ENCODE data around the gene IL15. TPM values are rescaled to one million over a fixed set of nuclear protein-coding genes. Genes with fewer than 3 reads are reported as not detected.

Gene IL15
- total RNA-seq, 1 donor from 2014 or later: 2.2 TPM

DNA sequence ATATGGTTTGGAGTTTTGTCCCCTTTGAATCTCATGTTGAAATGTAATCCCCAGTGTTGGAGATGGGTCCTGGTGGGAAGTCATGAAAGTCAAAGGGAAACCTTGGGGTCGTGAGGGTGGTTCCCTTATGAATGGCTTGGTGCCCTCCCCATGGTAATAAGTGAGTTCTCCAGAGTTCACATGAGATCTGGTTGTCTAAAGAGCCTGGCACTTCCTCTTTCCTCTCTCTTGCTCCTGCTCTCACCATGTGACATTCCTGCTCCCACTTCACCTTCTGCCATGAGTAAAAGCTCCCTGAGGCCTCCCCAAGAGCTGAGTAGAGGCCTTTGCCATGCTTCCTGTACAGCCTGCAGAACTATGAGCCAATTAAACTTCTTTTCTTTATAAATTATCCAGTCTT, 5.5 kb upstream of the IL15 start:
- intact Hi-C loops (cut with micrococcal nuclease): no loop called here
- H3K27ac ChIP-seq (replicated peaks): no peak overlapping the region
- no peaks in the 10 kb centered on the region for H3K27me3 ChIP-seq (ENCODE audit: low read depth)
- DNase-seq: no peak
- H3K9me3 ChIP-seq (replicated peaks): no peaks in the 10 kb centered on the region
- H3K4me1 ChIP-seq: peaks cover 4% of the 10 kb centered on the region
- H3K36me3 ChIP-seq: no peaks in the 10 kb centered on the region
- no peak overlapping the region for H3K4me3 ChIP-seq
- TF ChIP-seq, protein P1, sequence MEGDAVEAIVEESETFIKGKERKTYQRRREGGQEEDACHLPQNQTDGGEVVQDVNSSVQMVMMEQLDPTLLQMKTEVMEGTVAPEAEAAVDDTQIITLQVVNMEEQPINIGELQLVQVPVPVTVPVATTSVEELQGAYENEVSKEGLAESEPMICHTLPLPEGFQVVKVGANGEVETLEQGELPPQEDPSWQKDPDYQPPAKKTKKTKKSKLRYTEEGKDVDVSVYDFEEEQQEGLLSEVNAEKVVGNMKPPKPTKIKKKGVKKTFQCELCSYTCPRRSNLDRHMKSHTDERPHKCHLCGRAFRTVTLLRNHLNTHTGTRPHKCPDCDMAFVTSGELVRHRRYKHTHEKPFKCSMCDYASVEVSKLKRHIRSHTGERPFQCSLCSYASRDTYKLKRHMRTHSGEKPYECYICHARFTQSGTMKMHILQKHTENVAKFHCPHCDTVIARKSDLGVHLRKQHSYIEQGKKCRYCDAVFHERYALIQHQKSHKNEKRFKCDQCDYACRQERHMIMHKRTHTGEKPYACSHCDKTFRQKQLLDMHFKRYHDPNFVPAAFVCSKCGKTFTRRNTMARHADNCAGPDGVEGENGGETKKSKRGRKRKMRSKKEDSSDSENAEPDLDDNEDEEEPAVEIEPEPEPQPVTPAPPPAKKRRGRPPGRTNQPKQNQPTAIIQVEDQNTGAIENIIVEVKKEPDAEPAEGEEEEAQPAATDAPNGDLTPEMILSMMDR (IDR thresholded peaks at IDR 0.05; ENCODE audit: borderline replicate concordance): no peak

DNA sequence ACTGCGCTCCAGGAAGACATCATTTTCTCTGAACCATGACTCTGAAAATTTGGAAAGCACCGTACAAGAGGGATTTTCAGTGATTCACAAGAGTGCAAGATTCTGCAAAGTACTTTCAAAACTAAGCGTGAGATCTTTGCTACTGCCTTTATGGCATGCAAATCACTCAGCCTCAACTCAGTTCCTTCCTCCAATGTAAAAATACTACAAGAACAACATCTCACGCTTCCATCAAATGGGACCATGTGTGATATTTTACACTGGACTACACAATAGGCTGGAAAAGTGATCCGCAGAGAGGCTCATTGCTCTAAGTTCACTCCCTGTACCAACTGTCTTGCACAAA, 674 bp upstream of the IL15 start:
- H3K36me3 ChIP-seq: no peaks in the 10 kb centered on the region
- H3K9me3 ChIP-seq (replicated peaks): no peaks in the 10 kb centered on the region
- H3K4me3 ChIP-seq: peak overlapping the region; percentile 85
- H3K27me3 ChIP-seq (ENCODE audit: low read depth): no peaks in the 10 kb centered on the region
- TF ChIP-seq, protein P1 (IDR thresholded peaks at IDR 0.05; ENCODE audit: borderline replicate concordance): no peak
- DNase-seq: no peak
- peaks cover 34% of the 10 kb centered on the region for H3K4me1 ChIP-seq
- intact Hi-C loops (cut with micrococcal nuclease): no loop called here
- H3K27ac ChIP-seq (replicated peaks): peak overlapping the region; percentile 86

DNA sequence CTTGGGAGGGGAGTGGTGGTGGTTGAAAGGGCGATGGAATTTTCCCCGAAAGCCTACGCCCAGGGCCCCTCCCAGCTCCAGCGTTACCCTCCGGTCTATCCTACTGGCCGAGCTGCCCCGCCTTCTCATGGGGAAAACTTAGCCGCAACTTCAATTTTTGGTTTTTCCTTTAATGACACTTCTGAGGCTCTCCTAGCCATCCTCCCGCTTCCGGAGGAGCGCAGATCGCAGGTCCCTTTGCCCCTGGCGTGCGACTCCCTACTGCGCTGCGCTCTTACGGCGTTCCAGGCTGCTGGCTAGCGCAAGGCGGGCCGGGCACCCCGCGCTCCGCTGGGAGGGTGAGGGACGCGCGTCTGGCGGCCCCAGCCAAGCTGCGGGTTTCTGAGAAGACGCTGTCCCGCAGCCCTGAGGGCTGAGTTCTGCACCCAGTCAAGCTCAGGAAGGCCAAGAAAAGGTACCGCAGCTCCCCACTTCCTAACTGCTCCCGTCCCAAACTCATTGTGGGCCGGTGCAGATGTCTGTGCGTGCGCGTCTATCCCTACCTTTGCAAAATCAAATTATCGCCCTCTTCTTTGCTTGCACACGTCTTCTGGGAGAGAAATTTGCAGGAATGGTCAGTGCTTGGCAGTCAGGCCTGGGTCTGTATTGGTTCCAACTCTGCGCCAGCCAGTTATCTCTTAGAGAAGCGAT, 533 bp downstream of the IL15 start:
- intact Hi-C loops (cut with micrococcal nuclease): no loop called here
- H3K9me3 ChIP-seq (replicated peaks): no peaks in the 10 kb centered on the region
- TF ChIP-seq, protein P1 (IDR thresholded peaks at IDR 0.05; ENCODE audit: borderline replicate concordance): no peak
- peak overlapping the region; percentile 86 for H3K27ac ChIP-seq (replicated peaks)
- peak overlapping the region; percentile 85 for H3K4me3 ChIP-seq
- H3K4me1 ChIP-seq: peaks cover 34% of the 10 kb centered on the region
- DNase-seq: peak; percentile 26
- no peaks in the 10 kb centered on the region for H3K36me3 ChIP-seq
- H3K27me3 ChIP-seq (ENCODE audit: low read depth): no peaks in the 10 kb centered on the region

DNA sequence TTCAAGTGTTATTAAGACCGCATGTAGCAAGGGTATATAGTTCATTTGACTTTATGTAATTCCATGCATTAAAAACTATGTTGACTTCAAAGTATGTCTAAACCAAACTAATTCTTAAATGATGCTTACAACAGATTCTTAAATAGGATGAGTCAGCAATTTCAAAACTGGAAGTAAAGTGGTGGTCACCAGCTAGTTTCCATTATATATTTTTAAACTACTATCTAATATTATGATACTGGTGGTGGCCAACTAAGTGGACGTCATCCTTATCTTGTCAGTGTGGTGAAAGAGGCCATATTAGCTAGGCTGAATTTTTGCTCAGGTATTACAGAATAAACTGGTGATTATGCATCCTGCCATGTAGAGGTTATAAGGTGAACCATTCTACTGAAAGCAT, 1.2 kb downstream of the IL15 start:
- Histone ChIP-seq H3K9me3 (replicated peaks) (no peaks in the 10 kb centered on the region), H3K36me3 (no peaks in the 10 kb centered on the region), H3K27ac (replicated peaks) (peak overlapping the region; percentile 86), H3K4me1 (peaks cover 34% of the 10 kb centered on the region), H3K27me3 (ENCODE audit: low read depth) (no peaks in the 10 kb centered on the region), H3K4me3 (peak overlapping the region; percentile 85)
- TF ChIP-seq, protein P1 (IDR thresholded peaks at IDR 0.05; ENCODE audit: borderline replicate concordance): no peak
- DNase-seq: no peak
- intact Hi-C loops (cut with micrococcal nuclease): no loop called here

DNA sequence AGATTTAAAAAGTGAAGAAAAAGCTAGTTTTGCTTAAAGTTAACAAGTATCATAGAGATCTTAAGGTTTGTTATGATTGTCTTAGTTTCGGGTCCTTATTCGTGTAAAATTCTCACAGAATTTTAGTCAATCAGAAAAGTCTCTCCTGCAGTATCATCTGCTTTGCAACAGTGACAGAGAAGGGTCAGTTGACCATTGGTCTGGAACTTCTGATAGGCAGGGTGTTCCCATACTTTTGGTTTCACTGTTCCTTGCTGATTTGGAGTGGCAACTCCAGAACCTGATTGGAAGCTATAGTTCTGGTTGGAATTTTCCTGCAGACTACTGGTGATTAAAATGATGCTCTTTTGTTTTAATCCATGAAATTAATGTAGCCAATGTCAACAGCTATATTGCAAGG, 1.8 kb downstream of the IL15 start:
- no peak overlapping the region for H3K27ac ChIP-seq (replicated peaks)
- no peaks in the 10 kb centered on the region for H3K36me3 ChIP-seq
- peaks cover 34% of the 10 kb centered on the region for H3K4me1 ChIP-seq
- no peaks in the 10 kb centered on the region for H3K27me3 ChIP-seq (ENCODE audit: low read depth)
- intact Hi-C loops (cut with micrococcal nuclease): no loop called here
- TF ChIP-seq, protein P1 (IDR thresholded peaks at IDR 0.05; ENCODE audit: borderline replicate concordance): no peak
- H3K4me3 ChIP-seq: peak overlapping the region; percentile 85
- no peaks in the 10 kb centered on the region for H3K9me3 ChIP-seq (replicated peaks)
- DNase-seq: no peak

Measured in left ventricle myocardium inferior (tissue), 1 donor.